ENCODE results near the gene AAK1. TPM values are rescaled to one million over a fixed set of nuclear protein-coding genes. Genes with fewer than 3 reads are reported as not detected.

The AAK1 gene
- total RNA-seq, 1 experiment from 2014 or later = 30.6 TPM

DNA sequence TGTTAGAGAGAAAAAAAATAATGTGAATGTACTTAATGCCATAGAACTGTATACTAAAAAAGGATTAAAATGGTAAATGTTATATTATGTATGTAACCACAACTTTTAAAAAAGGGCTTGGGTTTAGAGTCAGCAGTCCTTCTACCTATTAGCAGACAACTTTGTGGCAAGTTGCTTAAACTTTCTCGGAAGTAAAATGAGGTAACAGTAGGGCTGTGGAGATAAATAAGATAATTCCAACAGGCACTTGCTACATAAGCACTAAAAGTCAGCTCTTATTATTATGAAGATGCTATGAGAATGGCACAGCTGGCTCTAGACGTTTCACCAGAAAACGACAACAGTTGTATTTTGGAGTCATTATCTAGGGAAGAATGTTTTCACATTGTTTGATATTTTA lies 31.3 kb downstream of the AAK1 start:
- Histone ChIP-seq H3K4ac (ENCODE audit: low read depth, low read length) (no peak overlapping the region), H3T11ph (ENCODE audit: low read length) (no peak overlapping the region), H3K23me2 (ENCODE audit: insufficient read length, low read depth, low read length, poor library complexity, severe bottlenecking) (no peaks in the 10 kb centered on the region), H3K14ac (ENCODE audit: insufficient read depth, low read length) (no peak overlapping the region), H3K4me1 (ENCODE audit: insufficient read depth, low read length) (no peaks in the 10 kb centered on the region), H2AFZ (ENCODE audit: low read length) (no peak overlapping the region), H3K4me2 (ENCODE audit: insufficient read depth, insufficient read length, low read length) (no peak overlapping the region), H3K56ac (ENCODE audit: insufficient read length, low read depth, low read length) (no peak overlapping the region), H4K5ac (ENCODE audit: insufficient read length, low read depth, low read length) (no peak overlapping the region), H3K27ac (ENCODE audit: insufficient read length, low read depth, low read length) (no peak overlapping the region), H3K27me3 (ENCODE audit: insufficient read depth, low read length) (no peaks in the 10 kb centered on the region), H2BK15ac (ENCODE audit: low read depth, low read length) (no peak overlapping the region), H3K9me3 (ENCODE audit: control insufficient read depth, low read depth, low read length) (no peaks in the 10 kb centered on the region), H4K8ac (replicated peaks; ENCODE audit: insufficient read length, low read depth, low read length) (no peak overlapping the region), H3K23ac (ENCODE audit: insufficient read length, low read depth, low read length) (no peak overlapping the region), H3K79me1 (ENCODE audit: insufficient read depth, low read depth, low read length, poor library complexity, severe bottlenecking) (no peaks in the 10 kb centered on the region), H2BK12ac (ENCODE audit: insufficient read length, low read depth, low read length) (no peak overlapping the region), H3K79me2 (ENCODE audit: insufficient read depth, low read length) (no peaks in the 10 kb centered on the region), H3K9ac (ENCODE audit: extremely low read depth, insufficient read length, low read length) (no peak overlapping the region), H3K18ac (ENCODE audit: insufficient read length, low read depth, low read length) (no peak overlapping the region), H4K91ac (ENCODE audit: insufficient read length, low read depth, low read length) (no peak overlapping the region), H2BK120ac (ENCODE audit: low read depth, low read length, poor library complexity, severe bottlenecking) (no peak overlapping the region), H2BK20ac (ENCODE audit: low read depth, low read length, poor library complexity, severe bottlenecking) (no peak overlapping the region), H2AK5ac (ENCODE audit: insufficient read length, low read length) (no peak overlapping the region), H4K20me1 (ENCODE audit: control insufficient read depth, insufficient read depth, insufficient read length) (no peaks in the 10 kb centered on the region), H2BK5ac (ENCODE audit: insufficient read length, low read length) (no peak overlapping the region)
- H3K4me3 Mint-ChIP-seq = no peak overlapping the region; a peak in 1 of 5 replicates
- WGBS (ENCODE audit: extremely low coverage, insufficient read length, low lambda C conversion rate) = no CpG with 5 or more reads among the region's 3 CpGs
- peaks cover 4 to 11% of the 10 kb centered on the region in 2 experiments; a peak in 4 of 5 replicates for H3K9me3 Mint-ChIP-seq
- TF ChIP-seq, protein P1, sequence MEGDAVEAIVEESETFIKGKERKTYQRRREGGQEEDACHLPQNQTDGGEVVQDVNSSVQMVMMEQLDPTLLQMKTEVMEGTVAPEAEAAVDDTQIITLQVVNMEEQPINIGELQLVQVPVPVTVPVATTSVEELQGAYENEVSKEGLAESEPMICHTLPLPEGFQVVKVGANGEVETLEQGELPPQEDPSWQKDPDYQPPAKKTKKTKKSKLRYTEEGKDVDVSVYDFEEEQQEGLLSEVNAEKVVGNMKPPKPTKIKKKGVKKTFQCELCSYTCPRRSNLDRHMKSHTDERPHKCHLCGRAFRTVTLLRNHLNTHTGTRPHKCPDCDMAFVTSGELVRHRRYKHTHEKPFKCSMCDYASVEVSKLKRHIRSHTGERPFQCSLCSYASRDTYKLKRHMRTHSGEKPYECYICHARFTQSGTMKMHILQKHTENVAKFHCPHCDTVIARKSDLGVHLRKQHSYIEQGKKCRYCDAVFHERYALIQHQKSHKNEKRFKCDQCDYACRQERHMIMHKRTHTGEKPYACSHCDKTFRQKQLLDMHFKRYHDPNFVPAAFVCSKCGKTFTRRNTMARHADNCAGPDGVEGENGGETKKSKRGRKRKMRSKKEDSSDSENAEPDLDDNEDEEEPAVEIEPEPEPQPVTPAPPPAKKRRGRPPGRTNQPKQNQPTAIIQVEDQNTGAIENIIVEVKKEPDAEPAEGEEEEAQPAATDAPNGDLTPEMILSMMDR (conservative IDR thresholded peaks at IDR 0.05) = no peak
- no peaks in the 10 kb centered on the region for H3K27me3 Mint-ChIP-seq (ENCODE audit: low read depth)
- H3K36me3 Mint-ChIP-seq (ENCODE audit: insufficient read depth in 1 of 3, low read depth in 3 of 3) = peaks cover 4 to 10% (median 10%) of the 10 kb centered on the region in 3 experiments; a peak in 6 of 7 replicates
- H3K4me1 Mint-ChIP-seq = peaks cover 4 to 8% of the 10 kb centered on the region in 2 experiments
- DNase-seq = no peak
- no peak overlapping the region for H3K27ac Mint-ChIP-seq
